GM21423 (cell line): Measurements from ENCODE around the gene ANAPC4.

Experiments
- ATAC-seq: cut with Tn5 transposase; IDR thresholded peaks from one replicate; pipeline ENCODE4 v1.9.1; 2021; ENCODE audit warnings: mild to moderate bottlenecking, moderate library complexity; ENCODE audit not compliant: unreplicated experiment

Gene ANAPC4

DNA sequence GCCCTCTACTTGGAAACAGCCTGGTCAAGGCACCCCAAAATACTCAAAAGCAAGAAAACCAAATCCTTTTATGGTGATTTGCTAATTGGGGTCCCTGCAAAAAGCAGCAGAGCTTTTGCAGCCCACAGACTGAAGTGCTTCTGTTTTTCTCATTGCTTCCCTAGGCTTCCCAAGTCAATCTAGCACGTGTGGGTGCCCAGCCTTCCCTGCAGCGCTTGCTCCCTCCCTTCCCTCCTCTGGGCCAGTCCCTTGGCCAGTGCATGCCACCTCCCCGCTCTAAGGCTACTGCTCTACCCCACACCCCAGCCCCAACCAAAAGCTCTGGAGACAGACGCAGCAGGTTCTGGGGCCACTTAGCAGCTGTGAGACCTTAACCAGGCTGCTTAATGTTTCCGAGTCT lies 53.6 kb downstream of the ANAPC4 start:
- ATAC-seq, result no peak

DNA sequence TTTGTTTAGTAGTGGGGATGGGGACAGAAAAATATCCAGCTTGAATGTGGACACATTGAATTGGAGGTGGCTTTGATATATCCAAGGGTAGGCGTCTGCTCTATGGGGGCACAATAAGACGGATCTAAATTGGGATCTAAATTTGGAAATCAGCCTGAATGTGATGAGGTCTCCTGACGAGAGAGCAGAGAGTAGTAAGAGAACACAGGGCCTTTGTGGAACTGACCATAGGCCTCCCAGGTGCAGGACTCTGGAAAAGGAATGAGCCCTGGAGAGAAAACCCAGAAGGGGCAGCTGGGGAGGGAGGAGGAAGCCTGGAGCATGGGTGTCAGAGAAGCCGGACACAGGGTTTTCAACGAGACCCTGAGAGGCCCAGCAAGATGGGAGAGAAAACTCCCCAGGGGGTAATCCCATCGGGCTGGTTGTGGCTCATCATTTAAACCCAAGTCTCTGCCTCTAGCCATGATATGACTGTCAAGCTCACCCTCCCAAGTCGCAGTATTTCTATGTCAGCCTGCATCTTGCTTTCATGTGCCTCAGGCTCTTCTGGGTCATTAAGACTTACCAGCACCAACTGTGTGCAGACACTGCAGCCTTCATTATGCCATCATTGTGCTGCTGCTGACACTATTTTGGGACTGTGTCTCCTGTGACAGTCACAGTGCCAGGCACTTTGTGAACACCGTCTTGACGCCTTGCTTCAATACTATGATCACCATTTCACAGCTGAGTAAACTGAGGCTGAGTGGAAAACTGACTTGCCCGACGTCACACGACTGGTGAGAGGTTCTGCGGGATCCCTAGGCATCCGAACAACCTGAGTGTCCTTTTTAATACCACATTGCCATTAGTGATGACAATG lies 57.1 kb downstream of the ANAPC4 start:
- ATAC-seq, result no peak

DNA sequence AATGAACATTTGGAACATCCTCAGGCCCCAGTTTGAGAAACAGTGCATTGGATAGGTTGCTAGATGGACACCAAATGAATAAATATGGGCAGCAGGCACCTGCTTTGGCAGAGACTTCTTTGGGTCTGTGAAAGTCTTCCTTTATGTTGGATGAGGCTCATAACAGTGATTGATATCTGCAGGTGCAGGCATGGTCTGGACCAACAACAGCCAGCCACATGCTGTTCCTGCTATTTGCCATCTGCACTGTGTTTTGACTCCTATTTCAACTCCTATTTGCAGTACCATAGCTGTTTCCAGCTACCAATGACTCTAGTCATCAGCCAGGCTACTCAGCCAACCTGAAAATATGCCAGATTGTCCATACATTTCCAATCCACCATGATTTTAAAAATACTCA lies 60.9 kb downstream of the ANAPC4 start:
- ATAC-seq, result no peak

DNA sequence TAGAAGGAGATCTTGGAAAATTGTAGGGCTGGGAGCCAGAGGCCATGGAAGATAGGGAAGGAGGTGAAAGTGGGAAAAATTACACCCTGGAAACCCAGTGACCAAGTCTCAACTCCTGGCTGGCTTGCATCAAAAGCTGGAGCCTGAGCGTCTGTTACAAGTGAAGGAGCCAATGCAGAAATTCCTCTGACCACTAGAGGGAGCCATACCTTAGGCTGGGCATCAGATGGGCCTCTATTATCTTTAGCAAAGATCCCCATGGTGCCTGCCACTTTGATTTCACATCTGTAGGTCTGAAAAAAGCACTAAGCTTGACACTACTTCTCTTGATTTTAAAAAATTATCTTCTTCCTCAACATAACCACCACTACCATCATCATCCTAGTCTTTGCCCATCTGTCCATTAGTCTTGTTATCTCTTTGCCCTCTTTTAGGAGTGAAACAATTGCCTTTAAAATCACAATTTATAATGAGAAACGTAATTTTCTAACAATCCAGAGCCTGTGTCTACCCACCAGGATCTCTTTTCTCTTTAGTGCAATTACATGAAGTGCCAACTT lies 62.9 kb downstream of the ANAPC4 start:
- peak; percentile 91 for ATAC-seq

DNA sequence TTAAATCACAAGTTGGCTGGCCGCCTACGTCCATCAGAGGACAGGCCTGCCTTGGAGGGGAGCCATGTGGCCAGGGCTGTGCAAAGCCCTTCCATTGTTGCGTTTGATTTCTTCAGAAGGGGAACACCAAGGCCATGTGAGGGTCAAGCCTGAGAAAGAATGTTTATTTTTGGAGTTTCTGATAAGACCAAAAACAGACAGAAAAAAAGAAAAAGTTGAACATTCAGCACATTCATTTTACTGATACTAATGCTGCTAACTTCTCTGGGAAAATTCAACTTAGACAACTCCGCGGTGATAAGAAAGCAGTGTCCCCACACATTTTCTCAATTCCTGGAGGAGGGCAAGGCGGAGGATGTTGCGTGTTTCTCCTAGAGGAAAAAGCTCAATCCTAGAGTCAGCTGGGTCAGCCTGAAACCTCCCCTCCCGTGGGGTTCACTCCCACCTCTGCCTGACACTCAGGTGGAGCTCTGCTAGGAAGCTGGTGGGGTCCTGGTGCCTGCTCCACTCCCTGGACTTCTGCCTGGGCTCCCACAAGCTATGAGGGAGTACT lies 63.5 kb downstream of the ANAPC4 start:
- no peak for ATAC-seq

DNA sequence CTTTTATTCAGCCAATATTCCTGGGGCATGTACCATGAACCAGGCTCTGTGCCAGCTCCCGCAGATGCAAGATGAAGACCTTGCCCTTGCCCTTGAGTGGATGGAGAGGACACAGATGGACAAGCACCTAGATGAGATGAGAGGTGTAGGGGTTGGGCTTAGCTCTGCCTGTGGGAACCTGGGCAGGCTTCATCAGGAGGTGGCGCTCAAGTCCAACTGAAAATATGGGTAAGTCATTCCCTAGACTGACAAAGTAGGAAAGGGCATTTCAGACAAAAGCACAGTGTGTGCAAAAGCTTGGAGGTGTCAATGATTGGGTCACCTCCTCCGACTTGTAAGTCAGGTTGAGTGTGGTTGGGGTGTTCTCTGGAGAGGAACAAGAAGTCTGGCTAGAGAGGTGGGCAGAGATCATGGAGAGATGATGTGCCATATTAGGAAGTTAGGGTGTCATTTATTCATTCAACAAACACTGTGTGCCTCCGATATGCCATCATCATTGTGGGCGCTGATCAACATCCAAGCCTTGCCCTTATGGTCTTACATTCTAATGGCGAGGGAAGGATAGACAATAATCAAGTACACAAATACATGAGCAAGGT lies 64.6 kb downstream of the ANAPC4 start:
- no peak for ATAC-seq

DNA sequence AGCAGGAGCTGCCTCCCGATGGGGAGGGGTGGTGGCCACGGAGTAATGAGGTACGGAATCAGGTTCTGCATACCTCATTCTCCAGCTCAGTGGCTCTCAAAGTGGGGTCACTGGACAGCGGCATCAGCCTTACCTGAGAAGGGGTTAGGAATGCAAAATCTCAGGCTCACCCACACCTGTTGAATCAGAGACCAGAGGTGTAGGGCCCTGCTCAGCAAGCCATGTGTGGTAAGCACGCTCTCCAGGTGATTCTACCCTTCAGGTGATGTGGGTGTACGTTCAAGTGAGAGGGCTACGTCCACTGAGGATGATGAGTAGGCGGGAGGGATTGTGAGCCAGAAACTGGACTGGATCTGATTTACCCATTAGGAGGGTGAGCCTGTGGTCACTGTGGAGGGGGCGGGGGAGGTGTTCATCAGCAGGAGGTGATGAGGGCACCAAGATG lies 65.8 kb downstream of the ANAPC4 start:
- ATAC-seq, result no peak

GRCh38 chr4:25443851-25444250 lies 66.8 kb downstream of the ANAPC4 start:
- no peak for ATAC-seq

- no peak for ATAC-seq
Observed at GRCh38 chr4:25446611-25447010, 69.5 kb downstream of the ANAPC4 start.

- no peak for ATAC-seq
Observed at GRCh38 chr4:25448379-25449109, 71.5 kb downstream of the ANAPC4 start.

DNA sequence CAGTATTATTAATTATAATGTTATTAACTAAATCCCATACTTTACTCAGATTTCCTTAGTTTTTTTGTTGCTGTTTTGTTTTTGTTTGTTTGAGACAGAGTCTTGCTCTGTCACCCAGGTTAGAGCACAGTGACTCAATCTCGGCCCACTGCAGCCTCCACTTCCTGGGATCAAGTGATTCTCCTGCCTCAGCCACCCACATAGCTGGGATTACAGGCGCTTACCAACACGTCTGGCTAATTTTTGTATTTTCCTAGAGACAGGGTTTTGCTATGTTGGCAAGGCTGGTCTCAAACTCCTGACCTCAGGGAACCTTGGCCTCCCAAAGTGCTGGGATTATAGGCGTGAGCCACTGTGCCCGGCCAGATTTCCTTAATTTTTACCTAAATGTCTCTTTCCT lies 72.2 kb downstream of the ANAPC4 start:
- no peak for ATAC-seq

DNA sequence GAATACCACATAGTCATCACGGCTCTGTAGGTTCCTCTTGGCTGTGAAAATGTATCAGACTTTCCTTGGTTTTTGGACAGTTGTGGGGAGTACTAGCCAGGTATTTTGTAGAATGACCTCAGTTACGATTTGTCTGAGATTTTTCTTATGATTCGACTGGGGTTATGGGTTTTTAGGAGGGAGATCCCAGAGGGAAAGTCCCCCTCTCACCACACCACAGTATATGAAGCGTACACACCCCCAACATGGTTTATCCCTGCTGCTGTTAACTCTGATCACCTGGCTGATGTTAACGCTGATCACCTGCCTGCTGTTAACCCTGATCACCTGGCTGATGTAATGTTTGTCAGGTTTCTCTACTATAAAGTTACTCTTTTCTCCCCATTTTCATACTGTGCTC lies 72.6 kb downstream of the ANAPC4 start:
- no peak for ATAC-seq

GRCh38 chr4:25450491-25450901 lies 73.4 kb downstream of the ANAPC4 start:
- no peak for ATAC-seq

DNA sequence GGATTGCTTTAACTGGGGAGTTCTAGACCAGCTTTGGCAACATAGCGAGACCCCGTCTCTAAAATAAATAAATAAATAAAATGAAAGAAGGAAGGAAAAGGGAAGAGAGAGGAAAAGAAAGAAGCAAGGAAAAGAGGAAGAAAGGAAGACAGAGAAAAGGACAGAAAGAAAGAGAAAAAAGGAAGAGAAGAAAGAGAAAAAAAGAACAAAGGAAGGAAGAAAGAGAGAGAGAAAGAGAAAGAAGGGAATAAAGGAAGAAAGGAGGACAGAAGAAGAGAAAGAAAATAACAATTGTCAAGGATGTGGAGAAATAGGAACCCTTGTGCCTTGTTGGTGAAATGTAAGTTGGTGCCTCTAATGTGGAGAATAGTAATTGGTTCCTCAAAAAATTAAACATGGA lies 74.6 kb downstream of the ANAPC4 start:
- no peak for ATAC-seq

GRCh38 chr4:25452081-25452480 lies 75.0 kb downstream of the ANAPC4 start:
- no peak for ATAC-seq

GRCh38 chr4:25454476-25454875 lies 77.4 kb downstream of the ANAPC4 start:
- ATAC-seq, result no peak

- no peak for ATAC-seq
Observed at GRCh38 chr4:25457053-25457715, 80.1 kb downstream of the ANAPC4 start.

GRCh38 chr4:25466966-25467697 lies 90.1 kb downstream of the ANAPC4 start:
- no peak for ATAC-seq

- ATAC-seq, result no peak
Observed at GRCh38 chr4:25467843-25468242, 90.8 kb downstream of the ANAPC4 start.
